ENCODE measurements around the gene CD80.
A peak's percentile ranks its signal among the peaks of the same experiment; 100 is the strongest.
"Not testable (repeated sequence)": the region's sequence is repeated elsewhere in the genome, so short reads cannot be mapped to it uniquely, and the experiment has no call there.

The CD80 gene

GRCh38 chr3:119559441-119559963 is at the start of gene CD80:
TSS of gene CD80 (minus strand) at chr3:119559614. CDS start at chr3:119557728, 1,886 bp downstream.
- no peak for FAIRE-seq

GRCh38 chr3:119608405-119609000 is 49.1 kb upstream of the CD80 start:
- no peak for FAIRE-seq

- no peak for FAIRE-seq
Observed at GRCh38 chr3:119604878-119605277, 45.5 kb upstream of the CD80 start.

GRCh38 chr3:119602676-119603075 is 43.3 kb upstream of the CD80 start:
- no peak for FAIRE-seq

GRCh38 chr3:119601154-119601553 is 41.7 kb upstream of the CD80 start:
- no peak for FAIRE-seq

GRCh38 chr3:119600732-119601131 is 41.3 kb upstream of the CD80 start:
- FAIRE-seq = no peak

GRCh38 chr3:119599558-119600174 is 40.3 kb upstream of the CD80 start:
- no peak for FAIRE-seq

GRCh38 chr3:119598410-119599098 is 39.1 kb upstream of the CD80 start:
- FAIRE-seq = no peak

- peak; percentile 92 for FAIRE-seq
Observed at GRCh38 chr3:119597548-119598288, 38.3 kb upstream of the CD80 start, which contains the start of gene PLA1A. TSS of gene PLA1A (plus strand) at chr3:119597885. CDS start at chr3:119597914, 29 bp downstream.

- FAIRE-seq = no peak
Observed at GRCh38 chr3:119596398-119596797, 37.0 kb upstream of the CD80 start.

- no peak for FAIRE-seq
Observed at GRCh38 chr3:119595639-119596334, 36.4 kb upstream of the CD80 start.

- not testable (repeated sequence) for FAIRE-seq
Observed at GRCh38 chr3:119594929-119595328, 35.5 kb upstream of the CD80 start.

- no peak for FAIRE-seq
Observed at GRCh38 chr3:119594066-119594465, 34.7 kb upstream of the CD80 start.

GRCh38 chr3:119592861-119593260 is 33.4 kb upstream of the CD80 start:
- FAIRE-seq = no peak

- no peak for FAIRE-seq
Observed at GRCh38 chr3:119590706-119591105, 31.3 kb upstream of the CD80 start.

GRCh38 chr3:119589102-119589773 is 29.8 kb upstream of the CD80 start:
- no peak for FAIRE-seq

- FAIRE-seq = no peak
Observed at GRCh38 chr3:119588112-119588511, 28.7 kb upstream of the CD80 start.

GRCh38 chr3:119586733-119587172 is 27.3 kb upstream of the CD80 start:
- no peak for FAIRE-seq

GRCh38 chr3:119585856-119586570 is 26.6 kb upstream of the CD80 start:
- FAIRE-seq = no peak

- no peak for FAIRE-seq
Observed at GRCh38 chr3:119585208-119585607, 25.8 kb upstream of the CD80 start.

GRCh38 chr3:119582178-119582577 is 22.8 kb upstream of the CD80 start:
- FAIRE-seq = no peak
